HepG2 (cell line): ENCODE measurements around the gene TMEM238. TPM values are rescaled to one million over a fixed set of nuclear protein-coding genes. Genes with fewer than 3 reads are reported as not detected.

Experiments
- DNMT3B ChIP-seq: conservative IDR thresholded peaks from 2 replicates; pipeline ENCODE4 v1.6.1; 2016; ENCODE audit warnings: missing biosample characterization, control low read depth
- FOXK2 ChIP-seq: fragments of 450-650 bp; IDR thresholded peaks from 2 replicates; pipeline ENCODE4 v1.6.1; 2016
- GTF3A ChIP-seq: sonication (generic); formaldehyde crosslinking; conservative IDR thresholded peaks from 2 replicates; pipeline ENCODE4 v1.4.0; 2020; ENCODE audit warnings: mild to moderate bottlenecking, missing genetic modification reagents
- HES4 ChIP-seq: sonication (generic); formaldehyde crosslinking; IDR thresholded peaks from 2 replicates; pipeline ENCODE4 v1.9.0; 2021; ENCODE audit warnings: mild to moderate bottlenecking, missing genetic modification reagents, borderline replicate concordance
- IKZF5 ChIP-seq: IDR thresholded peaks from 2 replicates; pipeline ENCODE4 v1.6.1; 2018; ENCODE audit warnings: missing genetic modification reagents, mild to moderate bottlenecking, missing compliant biosample characterization
- MTA3 ChIP-seq: sonication (generic); formaldehyde crosslinking; IDR thresholded peaks from 2 replicates; pipeline ENCODE4 v1.4.0; 2020; ENCODE audit warnings: missing genetic modification reagents
- RBM39 ChIP-seq: fragments of 200-400 bp; formaldehyde crosslinking; IDR thresholded peaks from one replicate; pipeline ENCODE4 v1.6.1; 2018; ENCODE audit warnings: antibody characterized with exemption, mild to moderate bottlenecking, low read depth, low read length; ENCODE audit not compliant: poor library complexity, severe bottlenecking
- SMARCE1 ChIP-seq: fragments of 450-650 bp; IDR thresholded peaks from 2 replicates; pipeline ENCODE4 v1.6.1; 2017; ENCODE audit warnings: borderline replicate concordance
- SOX13 ChIP-seq, 3 experiments: fragments of 450-650 bp in 1 of 3; sonication (generic) in 1 of 3; formaldehyde crosslinking in 1 of 3; IDR thresholded peaks in 2 of 3; conservative IDR thresholded peaks in 1 of 3; 2 replicates each; pipeline versions ENCODE4 v1.5.0 to v1.6.1; 2016 to 2020; ENCODE audit warnings: antibody characterized with exemption in 1 of 3, mild to moderate bottlenecking in 1 of 3, missing compliant biosample characterization in 1 of 3, missing genetic modification reagents in 1 of 3, moderate library complexity in 1 of 3
- THAP9 ChIP-seq: sonication (generic); formaldehyde crosslinking; IDR thresholded peaks from 2 replicates; pipeline ENCODE4; 2020; ENCODE audit warnings: missing genetic modification reagents, mild to moderate bottlenecking, borderline replicate concordance
- WIZ ChIP-seq: sonication (generic); formaldehyde crosslinking; IDR thresholded peaks from 2 replicates; pipeline ENCODE4 v1.5.1; 2020; ENCODE audit warnings: mild to moderate bottlenecking, missing genetic modification reagents
- ZNF510 ChIP-seq: sonication (generic); formaldehyde crosslinking; IDR thresholded peaks from 2 replicates; pipeline ENCODE4 v1.4.0; 2020; ENCODE audit warnings: low read depth, mild to moderate bottlenecking, missing genetic modification reagents
- ZNF780A ChIP-seq: sonication (generic); formaldehyde crosslinking; IDR thresholded peaks from 2 replicates; pipeline ENCODE4 v1.8.0; 2022; ENCODE audit warnings: mild to moderate bottlenecking, missing genetic modification reagents, moderate library complexity
- ZSCAN25 ChIP-seq: sonication (generic); formaldehyde crosslinking; IDR thresholded peaks from 2 replicates; pipeline ENCODE4 v1.8.0; 2022; ENCODE audit warnings: mild to moderate bottlenecking, missing genetic modification reagents
- polyA plus RNA-seq, 8 experiments: library from polyadenylated mRNA; depleted of rRNA in 3 of 8; stranded (reverse) in 7 of 8; unstranded in 1 of 8; fragments of >200 nt; fragmentation: Illumina TruSeq in 4 of 8; extraction: Trizol in 4 of 8; gene quantifications; 2 replicates each; pipeline versions ENCODE4 v1.2.1 to v1.2.3, GENCODE V29; 2011 to 2016; ENCODE audit warnings: low read depth in 4 of 8, missing spikeins in 1 of 8, mixed read lengths in 1 of 8; ENCODE audit not compliant: insufficient read depth in 1 of 8
- total RNA-seq, 5 experiments: library from RNA; depleted of rRNA; stranded (reverse); fragments of >200 nt; fragmentation: Illumina TruSeq; extraction: Trizol; gene quantifications; 2 replicates each; pipeline ENCODE4 v1.2.3, GENCODE V29; 2016; ENCODE audit warnings: low read depth in 1 of 5
- TF ChIP-seq, protein P1 (sequence below), 2 experiments: sonication (generic) in 1 of 2; formaldehyde crosslinking in 1 of 2; IDR thresholded peaks; 2 replicates each; pipeline versions ENCODE4 v1.4.0 to v1.6.1; 2016 to 2020; ENCODE audit warnings: borderline replicate concordance in 1 of 2, low read depth in 1 of 2, mild to moderate bottlenecking in 1 of 2, missing genetic modification reagents in 1 of 2
- TF ChIP-seq, protein P2 (sequence below): sonication (generic); formaldehyde crosslinking; IDR thresholded peaks from 2 replicates; pipeline ENCODE4 v1.5.1; 2020; ENCODE audit warnings: mild to moderate bottlenecking, missing genetic modification reagents, borderline replicate concordance

Gene TMEM238
- total and polyA plus RNA-seq, 2 of the 13 experiments (the other 11 are each of a cell fraction or from before 2014, with no cell fraction given) = not detected

DNA sequence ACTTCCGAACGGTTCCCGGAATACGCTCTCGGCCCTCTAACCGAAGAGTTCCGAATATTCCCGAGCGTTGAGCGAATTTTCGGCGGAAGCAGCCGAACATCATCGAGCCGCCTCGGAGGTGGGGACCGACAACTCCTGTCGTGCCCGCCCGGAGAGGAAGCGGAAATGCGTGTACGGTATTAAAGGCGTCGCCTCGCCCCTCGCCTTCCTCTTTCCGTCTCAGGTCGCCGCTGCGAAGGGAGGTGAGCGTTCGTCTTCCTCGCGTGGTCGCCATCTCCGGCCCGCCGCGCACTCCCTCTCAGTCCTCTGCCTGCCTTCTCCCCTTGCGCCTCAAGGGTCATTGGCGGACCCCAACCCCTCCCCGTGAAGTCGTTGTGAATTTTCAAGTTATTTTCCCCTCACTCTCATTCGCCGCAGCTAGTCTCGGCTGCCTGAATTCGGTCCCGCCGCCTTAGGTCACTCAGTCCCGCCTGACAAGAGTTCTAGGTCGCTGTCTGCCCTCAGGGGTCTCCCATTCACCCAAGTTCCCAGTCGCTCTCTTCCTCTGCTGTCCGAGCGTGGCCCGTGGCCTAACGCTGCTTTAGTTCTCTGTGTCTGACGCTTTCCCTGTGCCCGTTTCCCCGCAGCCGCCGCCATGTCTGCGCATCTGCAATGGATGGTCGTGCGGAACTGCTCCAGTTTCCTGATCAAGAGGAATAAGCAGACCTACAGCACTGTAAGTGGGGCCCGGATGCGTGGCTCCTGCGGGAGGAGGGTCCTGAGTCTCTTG lies 1.8 kb upstream of the TMEM238 start, which contains the start of gene RPL28 (continued):
- TF ChIP-seq SOX13 (IDR thresholded peaks at IDR 0.05) (no peak), SOX13 (CRISPR knock-in tag; conservative IDR thresholded peaks at IDR 0.05 in 1 of 2, IDR thresholded peaks at IDR 0.05 in 1 of 2) (0 out of 4 replicates have a peak, but pooled peaks of 1 of the 2 experiments have one; percentile 48), THAP9 (CRISPR knock-in tag) (peak; percentile 80; the same call in 1 of the 2 replicates), WIZ (no peak), DNMT3B (CRISPR knock-in tag) (0 out of 2 replicates have a peak, but pooled peaks have one; percentile 39), SMARCE1 (no peak), GTF3A (CRISPR knock-in tag) (no peak), ZSCAN25 (CRISPR knock-in tag) (no peak), RBM39 (peak; percentile 72), HES4 (CRISPR knock-in tag) (peak; percentile 93), ZNF780A (CRISPR knock-in tag) (no peak), ZNF510 (CRISPR knock-in tag) (0 out of 2 replicates have a peak, but pooled peaks have one; percentile 57), FOXK2 (no peak), IKZF5 (CRISPR knock-in tag) (peak; percentile 70; the same call in 1 of the 2 replicates), MTA3 (CRISPR knock-in tag) (no peak)
- TF ChIP-seq, protein P1, sequence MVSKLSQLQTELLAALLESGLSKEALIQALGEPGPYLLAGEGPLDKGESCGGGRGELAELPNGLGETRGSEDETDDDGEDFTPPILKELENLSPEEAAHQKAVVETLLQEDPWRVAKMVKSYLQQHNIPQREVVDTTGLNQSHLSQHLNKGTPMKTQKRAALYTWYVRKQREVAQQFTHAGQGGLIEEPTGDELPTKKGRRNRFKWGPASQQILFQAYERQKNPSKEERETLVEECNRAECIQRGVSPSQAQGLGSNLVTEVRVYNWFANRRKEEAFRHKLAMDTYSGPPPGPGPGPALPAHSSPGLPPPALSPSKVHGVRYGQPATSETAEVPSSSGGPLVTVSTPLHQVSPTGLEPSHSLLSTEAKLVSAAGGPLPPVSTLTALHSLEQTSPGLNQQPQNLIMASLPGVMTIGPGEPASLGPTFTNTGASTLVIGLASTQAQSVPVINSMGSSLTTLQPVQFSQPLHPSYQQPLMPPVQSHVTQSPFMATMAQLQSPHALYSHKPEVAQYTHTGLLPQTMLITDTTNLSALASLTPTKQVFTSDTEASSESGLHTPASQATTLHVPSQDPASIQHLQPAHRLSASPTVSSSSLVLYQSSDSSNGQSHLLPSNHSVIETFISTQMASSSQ (IDR thresholded peaks at IDR 0.05; ENCODE audit: low read depth) = no peak
- TF ChIP-seq, protein P1 (CRISPR knock-in tag; IDR thresholded peaks at IDR 0.05; ENCODE audit: borderline replicate concordance) = peak; percentile 43; the same call in 1 of the 2 replicates
- TF ChIP-seq, protein P2, sequence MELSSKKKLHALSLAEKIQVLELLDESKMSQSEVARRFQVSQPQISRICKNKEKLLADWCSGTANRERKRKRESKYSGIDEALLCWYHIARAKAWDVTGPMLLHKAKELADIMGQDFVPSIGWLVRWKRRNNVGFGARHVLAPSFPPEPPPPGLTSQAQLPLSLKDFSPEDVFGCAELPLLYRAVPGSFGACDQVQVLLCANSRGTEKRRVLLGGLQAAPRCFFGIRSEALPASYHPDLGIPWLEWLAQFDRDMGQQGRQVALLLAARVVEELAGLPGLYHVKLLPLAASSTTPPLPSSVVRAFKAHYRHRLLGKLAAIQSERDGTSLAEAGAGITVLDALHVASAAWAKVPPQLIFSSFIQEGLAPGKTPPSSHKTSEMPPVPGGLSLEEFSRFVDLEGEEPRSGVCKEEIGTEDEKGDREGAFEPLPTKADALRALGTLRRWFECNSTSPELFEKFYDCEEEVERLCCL (CRISPR knock-in tag) = peak; percentile 62; the same call in 1 of the 2 replicates
